SK-N-SH treated with all-trans-retinoic acid at 6 μM for 48 hours (cell line): ENCODE data around the gene SOAT2.

ENCODE experiments used
- BACH2 ChIP-seq: fragments of 250-450 bp; sonication (Bioruptor Pico); IDR thresholded peaks from 2 replicates; pipeline ENCODE4 v1.9.0; 2021; ENCODE audit warnings: mild to moderate bottlenecking, borderline replicate concordance
- TF ChIP-seq, protein P1 (sequence below): fragments of 250-450 bp; sonication (Bioruptor Pico); IDR thresholded peaks from 2 replicates; pipeline ENCODE4 v1.8.0; 2020; ENCODE audit warnings: mild to moderate bottlenecking, moderate library complexity, borderline replicate concordance
- TF ChIP-seq, protein P2 (sequence below): fragments of 250-450 bp; sonication (Bioruptor Pico); IDR thresholded peaks from 2 replicates; pipeline ENCODE4 v1.5.1; 2021; ENCODE audit warnings: mild to moderate bottlenecking, moderate library complexity

DNA sequence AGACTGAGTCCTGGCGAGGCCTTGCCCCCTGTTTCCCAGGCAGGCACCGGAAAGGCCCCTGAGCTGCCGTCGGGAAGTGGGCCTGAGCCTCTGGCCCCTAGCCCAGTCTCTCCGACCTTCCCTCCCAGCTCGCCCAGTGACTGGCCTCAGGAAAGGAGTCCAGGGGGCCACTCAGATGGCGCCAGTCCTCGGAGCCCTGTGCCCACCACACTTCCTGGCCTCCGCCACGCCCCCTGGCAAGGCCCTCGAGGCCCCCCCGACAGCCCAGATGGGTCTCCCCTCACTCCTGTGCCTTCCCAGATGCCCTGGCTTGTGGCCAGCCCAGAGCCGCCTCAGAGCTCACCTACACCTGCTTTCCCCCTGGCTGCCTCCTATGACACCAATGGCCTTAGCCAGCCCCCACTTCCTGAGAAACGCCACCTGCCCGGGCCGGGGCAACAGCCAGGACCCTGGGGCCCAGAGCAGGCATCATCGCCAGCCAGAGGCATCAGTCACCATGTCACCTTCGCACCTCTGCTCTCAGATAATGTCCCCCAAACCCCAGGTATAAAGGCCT lies 42.5 kb upstream of the SOAT2 start:
- TF ChIP-seq, protein P1, sequence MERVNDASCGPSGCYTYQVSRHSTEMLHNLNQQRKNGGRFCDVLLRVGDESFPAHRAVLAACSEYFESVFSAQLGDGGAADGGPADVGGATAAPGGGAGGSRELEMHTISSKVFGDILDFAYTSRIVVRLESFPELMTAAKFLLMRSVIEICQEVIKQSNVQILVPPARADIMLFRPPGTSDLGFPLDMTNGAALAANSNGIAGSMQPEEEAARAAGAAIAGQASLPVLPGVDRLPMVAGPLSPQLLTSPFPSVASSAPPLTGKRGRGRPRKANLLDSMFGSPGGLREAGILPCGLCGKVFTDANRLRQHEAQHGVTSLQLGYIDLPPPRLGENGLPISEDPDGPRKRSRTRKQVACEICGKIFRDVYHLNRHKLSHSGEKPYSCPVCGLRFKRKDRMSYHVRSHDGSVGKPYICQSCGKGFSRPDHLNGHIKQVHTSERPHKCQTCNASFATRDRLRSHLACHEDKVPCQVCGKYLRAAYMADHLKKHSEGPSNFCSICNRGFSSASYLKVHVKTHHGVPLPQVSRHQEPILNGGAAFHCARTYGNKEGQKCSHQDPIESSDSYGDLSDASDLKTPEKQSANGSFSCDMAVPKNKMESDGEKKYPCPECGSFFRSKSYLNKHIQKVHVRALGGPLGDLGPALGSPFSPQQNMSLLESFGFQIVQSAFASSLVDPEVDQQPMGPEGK (CRISPR knock-in tag) = no peak
- TF ChIP-seq, protein P2, sequence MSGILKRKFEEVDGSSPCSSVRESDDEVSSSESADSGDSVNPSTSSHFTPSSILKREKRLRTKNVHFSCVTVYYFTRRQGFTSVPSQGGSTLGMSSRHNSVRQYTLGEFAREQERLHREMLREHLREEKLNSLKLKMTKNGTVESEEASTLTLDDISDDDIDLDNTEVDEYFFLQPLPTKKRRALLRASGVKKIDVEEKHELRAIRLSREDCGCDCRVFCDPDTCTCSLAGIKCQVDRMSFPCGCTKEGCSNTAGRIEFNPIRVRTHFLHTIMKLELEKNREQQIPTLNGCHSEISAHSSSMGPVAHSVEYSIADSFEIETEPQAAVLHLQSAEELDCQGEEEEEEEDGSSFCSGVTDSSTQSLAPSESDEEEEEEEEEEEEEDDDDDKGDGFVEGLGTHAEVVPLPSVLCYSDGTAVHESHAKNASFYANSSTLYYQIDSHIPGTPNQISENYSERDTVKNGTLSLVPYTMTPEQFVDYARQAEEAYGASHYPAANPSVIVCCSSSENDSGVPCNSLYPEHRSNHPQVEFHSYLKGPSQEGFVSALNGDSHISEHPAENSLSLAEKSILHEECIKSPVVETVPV (CRISPR knock-in tag) = no peak
- no peak for TF ChIP-seq BACH2
